Measurements from ENCODE around the gene ZBTB14. TPM values are rescaled to one million over a fixed set of nuclear protein-coding genes. Genes with fewer than 3 reads are reported as not detected.

ZBTB14 gene
- total RNA-seq, 1 donor from 2014 or later: 13.3 TPM

GRCh38 chr18:5296706-5297320 is 1.3 kb upstream of the ZBTB14 start:
- H3K36me3 ChIP-seq: peaks cover 3% of the 10 kb centered on the region
- H3K27me3 ChIP-seq (ENCODE audit: low read depth): peaks cover 7% of the 10 kb centered on the region
- ATAC-seq (peak; percentile 54 to 66), DNase-seq (peak; percentile 90)
- H3K9me3 ChIP-seq: no peaks in the 10 kb centered on the region
- peak overlapping the region; percentile 97 for H3K27ac ChIP-seq
- intact Hi-C loops (cut with DNase I): no loop called here
- H3K4me1 ChIP-seq: peaks cover 12% of the 10 kb centered on the region
- peak overlapping the region; percentile 80 for H3K4me3 ChIP-seq
- TF ChIP-seq CTCF (IDR thresholded peaks at IDR 0.05): no peak

- intact Hi-C loops (cut with DNase I): no loop called here
- TF ChIP-seq CTCF (IDR thresholded peaks at IDR 0.05): no peak
- ATAC-seq: peak; percentile 91 to 96
- H3K4me3 ChIP-seq: peak overlapping the region; percentile 80
- H3K36me3 ChIP-seq: peaks cover 10% of the 10 kb centered on the region
- H3K9me3 ChIP-seq: no peaks in the 10 kb centered on the region
- H3K4me1 ChIP-seq: peaks cover 12% of the 10 kb centered on the region
- peaks cover under 1% of the 10 kb centered on the region for H3K27me3 ChIP-seq (ENCODE audit: low read depth)
- peak overlapping the region; percentile 97 for H3K27ac ChIP-seq
- peak; percentile 98 for DNase-seq
Measured at GRCh38 chr18:5295981-5296705, 617 bp upstream of the ZBTB14 start.

GRCh38 chr18:5294457-5295230 is 882 bp downstream of the ZBTB14 start:
- Histone ChIP-seq H3K36me3 (peaks cover 25% of the 10 kb centered on the region), H3K4me1 (peaks cover 12% of the 10 kb centered on the region), H3K9me3 (no peaks in the 10 kb centered on the region), H3K4me3 (peak overlapping the region; percentile 83), H3K27ac (peak overlapping the region; percentile 98), H3K27me3 (ENCODE audit: low read depth) (no peaks in the 10 kb centered on the region)
- ATAC-seq: peak in 1 of 2 donors; percentile 41
- TF ChIP-seq CTCF (IDR thresholded peaks at IDR 0.05): no peak
- intact Hi-C loops (cut with DNase I): no loop called here
- peak; percentile 76 for DNase-seq

- no peaks in the 10 kb centered on the region for H3K27me3 ChIP-seq (ENCODE audit: low read depth)
- DNase-seq (no peak), ATAC-seq (no peak)
- TF ChIP-seq CTCF (IDR thresholded peaks at IDR 0.05): no peak
- peaks cover 12% of the 10 kb centered on the region for H3K4me1 ChIP-seq
- intact Hi-C loops (cut with DNase I): no loop called here
- no peaks in the 10 kb centered on the region for H3K9me3 ChIP-seq
- peak overlapping the region; percentile 98 for H3K27ac ChIP-seq
- H3K4me3 ChIP-seq: peak overlapping the region; percentile 83
- peaks cover 26% of the 10 kb centered on the region for H3K36me3 ChIP-seq
Measured at GRCh38 chr18:5294113-5294456, 1.4 kb downstream of the ZBTB14 start.

GRCh38 chr18:5288517-5288935 is 7.0 kb downstream of the ZBTB14 start:
- TF ChIP-seq CTCF (IDR thresholded peaks at IDR 0.05): no peak
- DNase-seq (no peak), ATAC-seq (no peak)
- H3K9me3 ChIP-seq: no peaks in the 10 kb centered on the region
- peaks cover 26% of the 10 kb centered on the region for H3K36me3 ChIP-seq
- no peak overlapping the region for H3K4me3 ChIP-seq
- no peak overlapping the region for H3K27ac ChIP-seq
- H3K27me3 ChIP-seq (ENCODE audit: low read depth): no peaks in the 10 kb centered on the region
- peaks cover 4% of the 10 kb centered on the region for H3K4me1 ChIP-seq
- intact Hi-C loops (cut with DNase I): no loop called here
